ENCODE measurements around the gene GPR63. TPM values are rescaled to one million over a fixed set of nuclear protein-coding genes. Genes with fewer than 3 reads are reported as not detected.

Gene GPR63
- total and polyA plus RNA-seq, 2 of the 13 experiments (the other 11 are each of a cell fraction or from before 2014, with no cell fraction given), result 0.01 to 0.02 TPM

- H3K9ac ChIP-seq (ENCODE audit: insufficient read depth, low read depth, low read length), result no peak overlapping the region
- peak overlapping the region; percentile 42 to 75 (median 64); a peak in 5 of 6 replicates for H3K4me3 ChIP-seq (replicated peaks in 1 of 3; ENCODE audit: insufficient read depth in 1 of 3, low read depth in 2 of 3, low read length in 3 of 3)
- no peaks in the 10 kb centered on the region for H3K79me2 ChIP-seq (ENCODE audit: insufficient read depth, low read length)
- H4K20me1 ChIP-seq (ENCODE audit: insufficient read depth, low read length), result no peaks in the 10 kb centered on the region
- CTCF ChIA-PET (ENCODE audit: low intra/inter-chr PET ratio, low total read pairs), result no interaction called here
- FAIRE-seq (no peak), ATAC-seq (peak; percentile 67), DNase-seq (ENCODE audit: low spot score) (no peak)
- no peak overlapping the region for H3K27ac ChIP-seq (ENCODE audit: extremely low read length, insufficient read depth, low read length)
- no TSS peak for BruUV-seq (replicated peaks)
- H3K4me1 ChIP-seq (ENCODE audit: insufficient read depth, low read length), result no peaks in the 10 kb centered on the region; the same call in 1 of the 2 replicates
- peak overlapping the region; percentile 82 for H2AFZ ChIP-seq (ENCODE audit: low read length)
- WGBS (ENCODE audit: low lambda C conversion rate), result 11% methylated on average over 10 of the region's 27 CpGs
- H3K36me3 ChIP-seq (replicated peaks in 1 of 2; ENCODE audit: control insufficient read depth in 1 of 2, insufficient read depth in 2 of 2, low read length in 2 of 2), result no peaks in the 10 kb centered on the region
- H3K9me3 ChIP-seq (ENCODE audit: low read length), result no peaks in the 10 kb centered on the region
- intact Hi-C loops (cut with micrococcal nuclease; ENCODE audit: unreplicated experiment), result no loop called here
- H3K4me2 ChIP-seq (ENCODE audit: low read depth, low read length), result peak overlapping the region; percentile 82
- in situ Hi-C loops (cut with HindIII; ENCODE audit: extremely low pct_ligation_motif_present, low pct_unique_long_range_greater_than_20kb), result no loop called here
- POLR2A ChIA-PET, result no interaction called here
- H3K27me3 ChIP-seq (ENCODE audit: control insufficient read depth in 1 of 2, insufficient read depth in 2 of 2, low read length in 2 of 2), result peaks cover 4 to 29% of the 10 kb centered on the region in 2 experiments; a peak in 4 of 5 replicates
- TF ChIP-seq RORA (CRISPR knock-in tag; IDR thresholded peaks at IDR 0.05) (no peak), ZNF770 (CRISPR knock-in tag; IDR thresholded peaks at IDR 0.05) (no peak), ZBTB21 (CRISPR knock-in tag; IDR thresholded peaks at IDR 0.05) (no peak), CEBPB (IDR thresholded peaks at IDR 0.05; ENCODE audit: borderline replicate concordance, low read depth, low read length) (no peak), SKI (IDR thresholded peaks at IDR 0.05; ENCODE audit: partially characterized antibody) (no peak), CBX5 (CRISPR knock-in tag; IDR thresholded peaks at IDR 0.05; ENCODE audit: borderline replicate concordance) (no peak), ZNF720 (CRISPR knock-in tag; IDR thresholded peaks at IDR 0.05) (no peak), ZNF580 (CRISPR knock-in tag; IDR thresholded peaks at IDR 0.05; ENCODE audit: borderline replicate concordance, low read depth) (no peak), TBX2 (CRISPR knock-in tag; IDR thresholded peaks at IDR 0.05; ENCODE audit: borderline replicate concordance) (no peak), NCOA1 (CRISPR knock-in tag; IDR thresholded peaks at IDR 0.05) (no peak), ZNF781 (CRISPR knock-in tag; IDR thresholded peaks at IDR 0.05; ENCODE audit: borderline replicate concordance, not compliant biosample characterization) (no peak), ZBTB39 (CRISPR knock-in tag; IDR thresholded peaks at IDR 0.05) (no peak), ZNF350 (CRISPR knock-in tag; IDR thresholded peaks at IDR 0.05; ENCODE audit: borderline replicate concordance, low read depth) (no peak), PREB (CRISPR knock-in tag; IDR thresholded peaks at IDR 0.05) (no peak), SRY (CRISPR knock-in tag; IDR thresholded peaks at IDR 0.05) (no peak), ZBTB10 (CRISPR knock-in tag; IDR thresholded peaks at IDR 0.05; ENCODE audit: borderline replicate concordance) (no peak), FOXJ3 (CRISPR knock-in tag; IDR thresholded peaks at IDR 0.05; ENCODE audit: borderline replicate concordance) (no peak)
Observed at GRCh38 chr6:96836631-96837080, 621 bp downstream of the GPR63 start.
